ENCODE measurements around the gene ZNF749. TPM values are rescaled to one million over a fixed set of nuclear protein-coding genes. Genes with fewer than 3 reads are reported as not detected.

The ZNF749 gene
- total and polyA plus RNA-seq, 12 donors, result 2.3 to 26.3 (median 11.1) TPM

DNA sequence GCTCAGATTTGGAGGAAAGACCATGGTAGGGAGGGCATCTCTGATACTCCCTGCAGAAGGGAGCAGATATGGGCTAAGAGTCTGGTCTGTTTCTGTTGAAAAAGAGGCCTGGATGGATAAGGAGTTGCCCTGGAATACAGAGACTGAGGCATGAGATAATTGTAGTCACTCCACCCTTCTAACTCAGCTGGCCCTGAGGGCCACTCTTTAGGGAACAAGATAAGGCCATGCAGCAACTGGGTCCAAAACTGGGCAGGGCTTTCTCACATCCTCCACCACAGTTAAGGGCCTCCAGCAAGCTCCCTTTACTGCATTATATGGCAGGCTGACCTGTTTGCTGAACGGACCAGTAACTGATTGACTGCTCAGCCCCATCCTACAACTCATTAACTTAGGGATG, 1.3 kb downstream of the ZNF749 start:
- no peak overlapping the region for H3K27ac ChIP-seq
- H3K9me3 ChIP-seq (replicated peaks in 1 of 3), result no peaks in the 10 kb centered on the region
- H3K36me3 ChIP-seq (replicated peaks in 1 of 2), result peaks cover 0 to 5% of the 10 kb centered on the region in 2 donors
- intact Hi-C loops (cut with DNase I), result no loop called here
- peaks cover 11 to 17% of the 10 kb centered on the region in 2 donors for H3K4me1 ChIP-seq (replicated peaks in 1 of 2)
- TF ChIP-seq, protein P1, sequence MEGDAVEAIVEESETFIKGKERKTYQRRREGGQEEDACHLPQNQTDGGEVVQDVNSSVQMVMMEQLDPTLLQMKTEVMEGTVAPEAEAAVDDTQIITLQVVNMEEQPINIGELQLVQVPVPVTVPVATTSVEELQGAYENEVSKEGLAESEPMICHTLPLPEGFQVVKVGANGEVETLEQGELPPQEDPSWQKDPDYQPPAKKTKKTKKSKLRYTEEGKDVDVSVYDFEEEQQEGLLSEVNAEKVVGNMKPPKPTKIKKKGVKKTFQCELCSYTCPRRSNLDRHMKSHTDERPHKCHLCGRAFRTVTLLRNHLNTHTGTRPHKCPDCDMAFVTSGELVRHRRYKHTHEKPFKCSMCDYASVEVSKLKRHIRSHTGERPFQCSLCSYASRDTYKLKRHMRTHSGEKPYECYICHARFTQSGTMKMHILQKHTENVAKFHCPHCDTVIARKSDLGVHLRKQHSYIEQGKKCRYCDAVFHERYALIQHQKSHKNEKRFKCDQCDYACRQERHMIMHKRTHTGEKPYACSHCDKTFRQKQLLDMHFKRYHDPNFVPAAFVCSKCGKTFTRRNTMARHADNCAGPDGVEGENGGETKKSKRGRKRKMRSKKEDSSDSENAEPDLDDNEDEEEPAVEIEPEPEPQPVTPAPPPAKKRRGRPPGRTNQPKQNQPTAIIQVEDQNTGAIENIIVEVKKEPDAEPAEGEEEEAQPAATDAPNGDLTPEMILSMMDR (IDR thresholded peaks at IDR 0.05), result no peak
- TF ChIP-seq POLR2A (IDR thresholded peaks at IDR 0.05), result no peak
- no peaks in the 10 kb centered on the region for H3K27me3 ChIP-seq
- no peak overlapping the region for H3K4me3 ChIP-seq
- DNase-seq, result no peak
- WGBS, 4 donors, result 80 to 100% (median 94%) methylated on average over 1 of the region's 1 CpG

GRCh38 chr19:57437931-57438330, 2.8 kb downstream of the ZNF749 start:
- no peak overlapping the region for H3K27ac ChIP-seq
- peaks cover 0 to 5% of the 10 kb centered on the region in 2 donors for H3K36me3 ChIP-seq (replicated peaks in 1 of 2)
- H3K9me3 ChIP-seq (replicated peaks in 1 of 3), result no peaks in the 10 kb centered on the region
- H3K27me3 ChIP-seq, result no peaks in the 10 kb centered on the region
- TF ChIP-seq POLR2A (IDR thresholded peaks at IDR 0.05), result no peak
- TF ChIP-seq, protein P1 (IDR thresholded peaks at IDR 0.05), result no peak
- no peak overlapping the region for H3K4me3 ChIP-seq
- peaks cover 11 to 17% of the 10 kb centered on the region in 2 donors for H3K4me1 ChIP-seq (replicated peaks in 1 of 2)
- DNase-seq, result no peak
- WGBS, 4 donors, result 73 to 91% (median 79%) methylated on average over 4 of the region's 4 CpGs
- intact Hi-C loops (cut with DNase I), result no loop called here

GRCh38 chr19:57438925-57439324, 3.8 kb downstream of the ZNF749 start:
- Histone ChIP-seq H3K27ac (no peak overlapping the region), H3K9me3 (replicated peaks in 1 of 3) (peaks cover 0 to 6% (median 0%) of the 10 kb centered on the region in 3 donors), H3K4me3 (no peak overlapping the region), H3K36me3 (replicated peaks in 1 of 2) (peaks cover 0 to 5% of the 10 kb centered on the region in 2 donors), H3K4me1 (replicated peaks in 1 of 2) (peaks cover 11 to 17% of the 10 kb centered on the region in 2 donors), H3K27me3 (no peaks in the 10 kb centered on the region)
- DNase-seq, result no peak
- TF ChIP-seq POLR2A (IDR thresholded peaks at IDR 0.05), result no peak
- TF ChIP-seq, protein P1 (IDR thresholded peaks at IDR 0.05), result no peak
- intact Hi-C loops (cut with DNase I), result no loop called here
- WGBS, 4 donors, result 83 to 96% (median 88%) methylated on average over 9 of the region's 9 CpGs

GRCh38 chr19:57441979-57442752, 7.0 kb downstream of the ZNF749 start:
- no peak overlapping the region for H3K4me3 ChIP-seq
- no peak overlapping the region for H3K27ac ChIP-seq
- H3K4me1 ChIP-seq (replicated peaks in 1 of 2), result no peaks in the 10 kb centered on the region
- intact Hi-C loops (cut with DNase I), result no loop called here
- no peaks in the 10 kb centered on the region for H3K27me3 ChIP-seq
- H3K36me3 ChIP-seq (replicated peaks in 1 of 2), result peaks cover 0 to 5% of the 10 kb centered on the region in 2 donors
- 81 to 96% (median 89%) methylated on average over 6 to 7 of the region's 7 CpGs for WGBS, 4 donors
- DNase-seq, result no peak
- H3K9me3 ChIP-seq (replicated peaks in 1 of 3), result peaks cover 0 to 27% (median 0%) of the 10 kb centered on the region in 3 donors
- TF ChIP-seq, protein P1 (IDR thresholded peaks at IDR 0.05), result no peak
- no peak for TF ChIP-seq POLR2A (IDR thresholded peaks at IDR 0.05)

Measured in adrenal gland (tissue), 12 donors.